Skeletal muscle cell (primary cell): ENCODE data around the gene PYCARD.
A peak's percentile ranks its signal among the peaks of the same experiment; 100 is the strongest.
"Not testable (repeated sequence)": the region's sequence is repeated elsewhere in the genome, so short reads cannot be mapped to it uniquely, and the experiment has no call there.

Source experiments
- DNase-seq: peaks from one replicate; pipeline ENCODE4 v3.0.0-alpha.2; 2010; ENCODE audit warnings: low read depth
- H3K4me3 ChIP-seq: 2 replicates; pipeline ENCODE4 v1.5.1; 2011; ENCODE audit warnings: low read depth, mild to moderate bottlenecking, control low read depth, low read length, moderate library complexity

The PYCARD gene

GRCh38 chr16:31216422-31217135 lies 14.0 kb upstream of the PYCARD start, which contains the start of gene PYDC1:
Gene PYDC1, minus strand, starts transcription at chr16:31217135. Its CDS starts 107 bp downstream, at chr16:31217028.
- peak within 1 kb of the TSS; percentile 51 for H3K4me3 ChIP-seq
- DNase-seq = no peak

GRCh38 chr16:31215287-31216162 lies 13.0 kb upstream of the PYCARD start:
- DNase-seq = no peak
- peak overlapping the region; percentile 51 for H3K4me3 ChIP-seq

- peak overlapping the region; percentile 51 for H3K4me3 ChIP-seq
- no peak for DNase-seq
Measured at GRCh38 chr16:31214708-31215286, 12.2 kb upstream of the PYCARD start.

- no peak for DNase-seq
- peak within 1 kb of the TSS; percentile 51 for H3K4me3 ChIP-seq
Measured at GRCh38 chr16:31213877-31214707, 11.5 kb upstream of the PYCARD start, which contains the start of gene TRIM72. Gene TRIM72, plus strand, starts transcription at chr16:31214119. Its CDS starts 620 bp downstream, at chr16:31214739.

- DNase-seq = no peak
- H3K4me3 ChIP-seq = no peak overlapping the region
Measured at GRCh38 chr16:31213342-31213741, 10.8 kb upstream of the PYCARD start.

- DNase-seq = no peak
Measured at GRCh38 chr16:31206776-31207175, 4.2 kb upstream of the PYCARD start.

GRCh38 chr16:31204871-31205666 lies 2.5 kb upstream of the PYCARD start:
- no peak for DNase-seq
- no peak overlapping the region for H3K4me3 ChIP-seq

More at GRCh38 chr16:31206776-31207175, 4.2 kb upstream of the PYCARD start:
- H3K4me3 ChIP-seq = no peak overlapping the region

GRCh38 chr16:31201582-31202413 lies 762 bp downstream of the PYCARD start:
- DNase-seq = no peak
- H3K4me3 ChIP-seq = peak overlapping the region; percentile 62

GRCh38 chr16:31200821-31201568 lies 1.6 kb downstream of the PYCARD start:
- H3K4me3 ChIP-seq = peak overlapping the region; percentile 62
- no peak for DNase-seq

GRCh38 chr16:31200111-31200510 lies 2.4 kb downstream of the PYCARD start:
- not testable (repeated sequence) for H3K4me3 ChIP-seq

GRCh38 chr16:31199430-31200041 lies 3.0 kb downstream of the PYCARD start:
- no peak for DNase-seq
- H3K4me3 ChIP-seq = no peak overlapping the region

More at GRCh38 chr16:31200111-31200510, 2.4 kb downstream of the PYCARD start:
- not testable (repeated sequence) for DNase-seq

- H3K4me3 ChIP-seq = no peak overlapping the region
- no peak for DNase-seq
Measured at GRCh38 chr16:31198207-31198882, 4.2 kb downstream of the PYCARD start.

- no peak overlapping the region for H3K4me3 ChIP-seq
- DNase-seq = no peak
Measured at GRCh38 chr16:31196324-31197088, 6.1 kb downstream of the PYCARD start.

- not testable (repeated sequence) for H3K4me3 ChIP-seq, DNase-seq
Measured at GRCh38 chr16:31195861-31196260, 6.7 kb downstream of the PYCARD start.

- H3K4me3 ChIP-seq = no peak overlapping the region
- no peak for DNase-seq
Measured at GRCh38 chr16:31194898-31195297, 7.7 kb downstream of the PYCARD start.
